ENCODE results near the gene APP.

DNA sequence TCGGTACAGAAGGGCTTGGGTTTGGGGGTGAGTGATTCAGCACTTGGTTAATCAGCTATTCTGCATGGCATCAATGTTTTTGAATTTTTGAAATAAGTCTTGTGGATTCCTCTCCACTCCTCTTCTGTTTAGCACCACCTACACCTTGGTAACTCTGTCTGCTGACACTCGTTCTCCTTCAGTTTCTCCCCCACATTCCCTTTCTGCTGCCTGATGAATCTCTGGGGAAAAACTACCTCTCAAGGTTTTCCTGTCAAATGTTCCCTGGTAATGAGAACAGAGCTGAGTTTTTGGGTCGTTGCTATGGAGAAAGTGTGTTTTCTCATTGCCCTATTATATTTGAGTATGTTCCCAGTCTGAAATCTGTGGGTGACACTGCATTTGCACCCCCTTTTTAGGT, 327.6 kb downstream of the APP start:
- TF ChIP-seq, protein P1, sequence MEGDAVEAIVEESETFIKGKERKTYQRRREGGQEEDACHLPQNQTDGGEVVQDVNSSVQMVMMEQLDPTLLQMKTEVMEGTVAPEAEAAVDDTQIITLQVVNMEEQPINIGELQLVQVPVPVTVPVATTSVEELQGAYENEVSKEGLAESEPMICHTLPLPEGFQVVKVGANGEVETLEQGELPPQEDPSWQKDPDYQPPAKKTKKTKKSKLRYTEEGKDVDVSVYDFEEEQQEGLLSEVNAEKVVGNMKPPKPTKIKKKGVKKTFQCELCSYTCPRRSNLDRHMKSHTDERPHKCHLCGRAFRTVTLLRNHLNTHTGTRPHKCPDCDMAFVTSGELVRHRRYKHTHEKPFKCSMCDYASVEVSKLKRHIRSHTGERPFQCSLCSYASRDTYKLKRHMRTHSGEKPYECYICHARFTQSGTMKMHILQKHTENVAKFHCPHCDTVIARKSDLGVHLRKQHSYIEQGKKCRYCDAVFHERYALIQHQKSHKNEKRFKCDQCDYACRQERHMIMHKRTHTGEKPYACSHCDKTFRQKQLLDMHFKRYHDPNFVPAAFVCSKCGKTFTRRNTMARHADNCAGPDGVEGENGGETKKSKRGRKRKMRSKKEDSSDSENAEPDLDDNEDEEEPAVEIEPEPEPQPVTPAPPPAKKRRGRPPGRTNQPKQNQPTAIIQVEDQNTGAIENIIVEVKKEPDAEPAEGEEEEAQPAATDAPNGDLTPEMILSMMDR (IDR thresholded peaks at IDR 0.05; ENCODE audit: insufficient read depth, low read length, poor library complexity, severe bottlenecking): no peak
- TF ChIP-seq EZH2phosphoT487 (conservative IDR thresholded peaks at IDR 0.05; ENCODE audit: low read length): no peak
